ENCODE data around the gene SEC23B.

DNA sequence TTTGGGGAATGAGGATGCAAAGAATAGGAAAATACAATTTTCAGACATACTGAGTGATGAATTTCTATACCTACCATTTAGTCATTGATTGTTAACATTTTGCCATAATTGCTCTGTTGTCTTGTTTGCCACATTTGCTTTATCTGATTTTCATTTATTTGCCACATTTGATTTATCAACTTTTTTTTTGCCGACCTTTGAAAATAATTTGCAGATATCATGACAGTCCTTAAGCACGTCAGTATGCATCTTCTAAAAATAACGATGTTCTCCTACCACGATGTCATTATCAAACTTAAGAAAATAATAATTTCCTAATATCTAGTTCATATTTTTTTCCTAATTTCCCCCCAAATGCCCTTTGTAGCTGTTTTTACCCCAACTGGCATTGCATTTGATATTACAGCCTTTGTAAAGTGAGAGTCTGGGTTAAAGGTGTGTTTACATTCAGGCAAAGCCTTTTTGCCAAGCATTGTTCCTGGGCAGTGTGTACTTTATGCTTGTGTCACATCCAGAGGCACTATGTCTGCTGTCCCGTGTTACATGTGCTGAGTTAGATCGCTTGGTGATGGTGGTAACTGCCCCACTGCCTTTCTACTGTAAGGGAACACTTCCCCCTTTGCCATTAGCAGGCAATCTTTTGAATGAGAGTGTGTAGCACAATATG is 26.4 kb downstream of the SEC23B start:
- TF ChIP-seq, protein P1, sequence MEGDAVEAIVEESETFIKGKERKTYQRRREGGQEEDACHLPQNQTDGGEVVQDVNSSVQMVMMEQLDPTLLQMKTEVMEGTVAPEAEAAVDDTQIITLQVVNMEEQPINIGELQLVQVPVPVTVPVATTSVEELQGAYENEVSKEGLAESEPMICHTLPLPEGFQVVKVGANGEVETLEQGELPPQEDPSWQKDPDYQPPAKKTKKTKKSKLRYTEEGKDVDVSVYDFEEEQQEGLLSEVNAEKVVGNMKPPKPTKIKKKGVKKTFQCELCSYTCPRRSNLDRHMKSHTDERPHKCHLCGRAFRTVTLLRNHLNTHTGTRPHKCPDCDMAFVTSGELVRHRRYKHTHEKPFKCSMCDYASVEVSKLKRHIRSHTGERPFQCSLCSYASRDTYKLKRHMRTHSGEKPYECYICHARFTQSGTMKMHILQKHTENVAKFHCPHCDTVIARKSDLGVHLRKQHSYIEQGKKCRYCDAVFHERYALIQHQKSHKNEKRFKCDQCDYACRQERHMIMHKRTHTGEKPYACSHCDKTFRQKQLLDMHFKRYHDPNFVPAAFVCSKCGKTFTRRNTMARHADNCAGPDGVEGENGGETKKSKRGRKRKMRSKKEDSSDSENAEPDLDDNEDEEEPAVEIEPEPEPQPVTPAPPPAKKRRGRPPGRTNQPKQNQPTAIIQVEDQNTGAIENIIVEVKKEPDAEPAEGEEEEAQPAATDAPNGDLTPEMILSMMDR (IDR thresholded peaks at IDR 0.05 in 8 of 11, conservative IDR thresholded peaks at IDR 0.05 in 3 of 11): no peak
- no peak for TF ChIP-seq POLR2A (IDR thresholded peaks at IDR 0.05)
